SK-N-MC (cell line): ENCODE measurements around the gene AQP6.
"Not testable (repeated sequence)": the region's sequence is repeated elsewhere in the genome, so short reads cannot be mapped to it uniquely, and the experiment has no call there.

Experiments
- DNase-seq: peaks from one replicate; pipeline ENCODE4 v3.0.0-alpha.2; 2011; ENCODE audit warnings: low read depth, low spot score
- H3K27ac ChIP-seq: fragments of 200-600 bp; sonication (generic); 2 replicates; pipeline ENCODE4 v1.5.1; 2016; ENCODE audit warnings: mixed run types
- H3K36me3 ChIP-seq: fragments of 200-600 bp; sonication (generic); 2 replicates; pipeline ENCODE4 v1.6.1; 2017; ENCODE audit warnings: antibody characterized with exemption, low read length, mixed read lengths; ENCODE audit not compliant: insufficient read depth
- H3K4me3 ChIP-seq: fragments of 200-600 bp; sonication (generic); 2 replicates; pipeline ENCODE4 v1.5.1; 2016
- H3K9ac ChIP-seq: fragments of 200-600 bp; sonication (generic); 2 replicates; pipeline ENCODE4 v1.8.0; 2017; ENCODE audit warnings: mixed run types, mixed read lengths; ENCODE audit not compliant: insufficient read length
- H3K9me3 ChIP-seq: fragments of 200-600 bp; sonication (generic); 2 replicates; pipeline ENCODE4 v1.6.1; 2017; ENCODE audit warnings: low read depth, mild to moderate bottlenecking, antibody characterized with exemption, low read length, moderate library complexity, mixed read lengths
- EZH2 ChIP-seq: fragments of 200-600 bp; sonication (generic); IDR thresholded peaks from one replicate; pipeline ENCODE4 v1.6.1; 2017; ENCODE audit warnings: antibody characterized with exemption
- FOXP2 ChIP-seq: optimal IDR thresholded peaks from 2 replicates; pipeline ENCODE3; 2011; ENCODE audit warnings: mild to moderate bottlenecking, moderate library complexity; ENCODE audit not compliant: insufficient read depth; ENCODE audit errors: extremely low read length, control extremely low read depth
- POLR2AphosphoS5 ChIP-seq: IDR thresholded peaks from 2 replicates; pipeline ENCODE4 v1.6.1; 2012; ENCODE audit warnings: mild to moderate bottlenecking, low read depth, low read length, borderline replicate concordance

Gene AQP6

DNA sequence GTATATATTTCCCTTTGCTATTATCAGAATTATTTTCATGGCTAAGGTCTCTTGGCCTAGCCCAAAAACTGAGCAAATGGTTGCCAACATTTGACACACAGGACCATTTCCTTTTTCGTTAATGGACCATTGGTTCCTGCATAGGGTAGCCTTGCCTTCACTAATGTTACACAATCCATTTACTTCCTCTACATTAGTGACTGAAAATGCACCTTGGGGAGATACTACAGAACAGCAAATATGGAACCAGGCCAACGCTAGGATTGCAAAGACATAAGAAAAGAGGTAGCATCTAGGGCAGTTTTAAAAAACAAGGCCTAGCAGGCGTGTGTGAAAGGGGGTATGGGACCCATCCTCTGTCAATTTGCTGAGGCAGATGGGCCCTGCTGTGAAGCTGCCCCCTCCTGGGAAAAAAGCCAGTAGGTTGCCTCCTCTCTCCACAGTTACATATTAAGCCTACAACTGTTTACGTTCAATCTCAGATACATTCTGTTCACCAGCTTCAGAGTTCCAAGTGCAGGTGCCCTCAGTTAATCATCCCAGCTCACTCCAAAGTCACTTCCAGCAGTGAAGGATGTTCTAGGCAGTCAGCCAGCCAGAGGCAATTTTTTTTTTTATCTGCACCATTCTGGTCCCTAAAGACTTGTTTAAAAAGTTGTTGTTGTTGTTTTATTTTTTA, 15.0 kb downstream of the AQP6 start:
- Histone ChIP-seq H3K36me3 (peaks cover 55% of the 10 kb centered on the region), H3K4me3 (no peak overlapping the region), H3K9me3 (no peaks in the 10 kb centered on the region), H3K27ac (no peak overlapping the region), H3K9ac (no peak overlapping the region)
- no peak for TF ChIP-seq EZH2
- no peak for TF ChIP-seq FOXP2
- TF ChIP-seq POLR2AphosphoS5 = no peak; the same call in 1 of the 2 replicates
- DNase-seq = no peak

DNA sequence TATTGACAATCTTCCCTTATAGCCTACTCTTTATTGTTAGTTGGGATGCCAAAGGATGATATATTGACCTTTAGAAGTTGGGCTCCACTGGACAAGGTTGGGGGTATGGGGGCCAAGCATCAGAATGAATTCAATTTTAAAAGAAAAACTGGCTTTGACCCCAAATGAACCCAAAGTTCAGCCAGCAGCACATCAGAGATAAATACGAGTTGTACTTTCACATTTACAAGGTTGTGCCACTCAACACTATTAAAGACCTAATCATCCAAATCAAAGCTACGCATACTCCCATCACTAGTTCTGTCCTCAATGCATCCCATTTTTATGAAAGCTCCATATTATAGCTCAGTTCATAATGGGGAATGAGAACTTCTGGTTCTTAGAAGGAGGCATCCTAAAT, 16.7 kb downstream of the AQP6 start:
- H3K27ac ChIP-seq, H3K9me3 ChIP-seq, H3K9ac ChIP-seq, DNase-seq, H3K4me3 ChIP-seq: not testable (repeated sequence)
- H3K36me3 ChIP-seq = peaks cover 70% of the 10 kb centered on the region

- no peak for DNase-seq
- TF ChIP-seq POLR2AphosphoS5 (no peak), EZH2 (no peak), FOXP2 (no peak)
- no peak overlapping the region for H3K9ac ChIP-seq
- no peak overlapping the region for H3K4me3 ChIP-seq
- no peaks in the 10 kb centered on the region for H3K9me3 ChIP-seq
- H3K27ac ChIP-seq = no peak overlapping the region
- H3K36me3 ChIP-seq = peaks cover 78% of the 10 kb centered on the region
Observed at GRCh38 chr12:49990273-49990672, 17.5 kb downstream of the AQP6 start.

GRCh38 chr12:49998453-49998852, 25.7 kb downstream of the AQP6 start:
- TF ChIP-seq FOXP2 (no peak), POLR2AphosphoS5 (no peak), EZH2 (no peak)
- DNase-seq = no peak
- no peak overlapping the region for H3K9ac ChIP-seq
- no peaks in the 10 kb centered on the region for H3K9me3 ChIP-seq
- H3K27ac ChIP-seq = no peak overlapping the region
- no peak overlapping the region for H3K4me3 ChIP-seq
- peaks cover 89% of the 10 kb centered on the region for H3K36me3 ChIP-seq

DNA sequence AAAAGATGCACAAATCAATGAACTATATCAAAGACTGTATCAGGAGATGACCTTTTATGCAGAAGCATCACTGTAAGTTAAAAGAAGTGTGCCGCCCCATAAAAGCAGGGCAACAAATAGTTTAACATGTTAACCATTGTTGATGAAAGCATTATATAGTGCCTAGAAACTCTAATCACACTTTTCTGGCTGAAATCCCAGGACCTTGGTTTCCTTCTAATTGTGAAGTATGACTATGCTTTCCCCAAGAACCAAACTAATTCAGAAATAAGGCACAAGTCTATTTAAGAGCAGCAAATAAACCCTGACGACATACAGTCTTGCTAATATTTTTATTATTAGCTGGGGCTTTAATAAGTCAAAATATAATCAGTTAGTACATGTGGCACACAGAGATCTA, 30.8 kb downstream of the AQP6 start:
- peaks cover 91% of the 10 kb centered on the region for H3K36me3 ChIP-seq
- TF ChIP-seq EZH2 (no peak), FOXP2 (no peak)

DNA sequence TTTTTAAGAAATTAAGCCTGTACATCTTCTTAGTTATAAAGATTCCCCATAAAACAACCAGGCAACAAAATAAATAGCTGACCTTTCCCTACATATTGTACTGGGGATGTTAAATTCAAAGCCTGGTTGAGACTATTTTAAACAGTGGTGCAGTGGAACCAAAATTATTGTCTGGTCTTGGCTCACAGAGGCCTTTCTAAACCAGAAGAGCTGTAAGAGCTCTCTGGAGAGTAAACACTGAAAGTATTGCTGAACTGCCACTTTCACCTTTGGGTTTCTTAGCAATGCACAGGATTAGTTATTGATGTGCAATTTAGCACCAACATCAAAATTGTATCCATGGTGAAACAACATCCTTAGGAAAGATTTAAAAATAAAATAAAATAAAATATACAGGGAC, 31.9 kb downstream of the AQP6 start:
- no peak for DNase-seq
- TF ChIP-seq EZH2 (no peak), FOXP2 (no peak)
- Histone ChIP-seq H3K9me3 (no peaks in the 10 kb centered on the region), H3K9ac (no peak overlapping the region), H3K36me3 (peaks cover 89% of the 10 kb centered on the region), H3K4me3 (no peak overlapping the region), H3K27ac (no peak overlapping the region)

More for the DNA sequence above, 30.8 kb downstream of the AQP6 start:
- no peaks in the 10 kb centered on the region for H3K9me3 ChIP-seq
- no peak for DNase-seq
- H3K4me3 ChIP-seq = no peak overlapping the region
- no peak overlapping the region for H3K9ac ChIP-seq
- no peak overlapping the region for H3K27ac ChIP-seq

DNA sequence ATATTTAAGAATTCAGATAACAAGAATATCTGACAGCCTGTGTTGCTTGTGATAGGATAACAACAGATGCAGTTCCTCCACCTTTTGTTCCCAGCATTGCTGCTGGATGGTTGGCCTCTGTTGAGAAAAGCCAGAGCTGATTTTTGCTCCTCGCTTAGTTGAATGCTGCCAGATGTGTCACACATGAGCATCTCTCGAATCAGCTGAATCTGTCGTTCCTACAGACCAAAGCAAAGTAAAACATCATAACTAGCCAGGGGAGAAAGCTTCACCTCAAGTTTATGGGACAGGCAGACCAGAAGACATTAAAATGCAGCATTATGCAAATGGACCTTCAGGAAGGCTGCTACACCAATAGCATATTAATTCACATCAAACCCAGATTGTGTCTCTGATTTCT, 32.4 kb downstream of the AQP6 start:
- Histone ChIP-seq H3K36me3 (peaks cover 89% of the 10 kb centered on the region), H3K9me3 (no peaks in the 10 kb centered on the region), H3K4me3 (no peak overlapping the region), H3K27ac (no peak overlapping the region), H3K9ac (no peak overlapping the region)
- no peak for DNase-seq
- TF ChIP-seq FOXP2 = no peak
- no peak for TF ChIP-seq EZH2
- no peak for TF ChIP-seq POLR2AphosphoS5

- Histone ChIP-seq H3K27ac (no peak overlapping the region), H3K9me3 (no peaks in the 10 kb centered on the region), H3K36me3 (peaks cover 85% of the 10 kb centered on the region), H3K4me3 (no peak overlapping the region), H3K9ac (no peak overlapping the region)
- no peak for TF ChIP-seq FOXP2
- TF ChIP-seq EZH2 = no peak
- no peak for TF ChIP-seq POLR2AphosphoS5
- DNase-seq = no peak
Observed at GRCh38 chr12:50006280-50006679, 33.5 kb downstream of the AQP6 start.

DNA sequence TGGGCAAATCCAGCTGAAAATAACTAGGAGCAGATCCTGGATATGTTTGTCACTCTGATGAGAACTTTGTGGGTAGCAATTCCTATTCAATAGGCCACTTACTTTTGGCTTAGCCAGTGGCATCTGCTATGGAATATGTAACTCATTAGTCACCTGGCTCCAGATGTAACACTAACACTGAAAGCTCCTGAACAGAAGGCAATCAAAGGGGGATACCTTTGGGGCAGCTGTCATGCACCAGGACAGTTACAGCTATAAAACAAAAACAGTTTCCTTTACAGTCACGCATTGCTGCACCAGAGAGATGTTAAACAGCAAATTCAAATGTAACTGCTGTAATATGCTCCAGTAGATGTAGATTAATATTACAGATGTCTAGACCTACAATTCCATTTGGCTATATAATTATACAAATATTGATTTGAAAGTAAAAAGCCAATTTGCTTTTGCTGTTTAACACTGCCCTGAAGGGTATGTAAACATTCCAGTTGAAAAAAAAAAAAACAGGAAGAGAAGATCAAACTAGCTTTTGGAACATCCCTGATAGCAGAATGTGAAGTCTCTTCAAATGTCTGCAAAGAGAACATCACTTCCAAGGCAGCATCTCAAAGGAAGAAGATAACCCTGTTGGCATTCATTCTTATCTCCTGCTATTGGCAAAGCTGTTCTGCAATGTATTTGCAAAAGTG, 34.2 kb downstream of the AQP6 start:
- no peaks in the 10 kb centered on the region for H3K9me3 ChIP-seq
- H3K27ac ChIP-seq = 0 out of 2 replicates have a peak overlapping the region, but pooled peaks have one; percentile 32
- DNase-seq = no peak
- no peak overlapping the region for H3K9ac ChIP-seq
- no peak for TF ChIP-seq POLR2AphosphoS5
- no peak for TF ChIP-seq EZH2
- TF ChIP-seq FOXP2 = no peak
- peaks cover 80% of the 10 kb centered on the region for H3K36me3 ChIP-seq
- no peak overlapping the region for H3K4me3 ChIP-seq
